Lung (tissue), 12 donors: ENCODE results near the gene EHBP1. TPM values are rescaled to one million over a fixed set of nuclear protein-coding genes. Genes with fewer than 3 reads are reported as not detected.

Experiments
- ATAC-seq: fragments of 200-7000 bp; cut with Tn5 transposase; one replicate; pipeline ENCODE4 v1.9.1; 2020; ENCODE audit warnings: moderate number of reproducible peaks; ENCODE audit not compliant: insufficient read depth, low FRiP score
- DNase-seq, 3 donors: peaks; one replicate each; pipeline ENCODE4 v3.0.0-alpha.2; 2013 to 2017
- H3K27ac ChIP-seq, 2 donors: one replicate each; pipeline ENCODE4 v1.5.1; 2013; ENCODE audit warnings: mild to moderate bottlenecking in 2 of 2, moderate library complexity in 2 of 2, control low read depth in 1 of 2, inconsistent platforms in 1 of 2, low read depth in 1 of 2, low read length in 1 of 2
- H3K27me3 ChIP-seq, 3 donors: one replicate each; pipeline ENCODE4 v1.5.1; 2013; ENCODE audit warnings: low read length in 2 of 3; ENCODE audit not compliant: control insufficient read depth in 3 of 3, insufficient read depth in 3 of 3
- H3K36me3 ChIP-seq, 4 donors: one replicate each; pipeline ENCODE4 v1.5.1; 2013; ENCODE audit warnings: low read length in 4 of 4, mild to moderate bottlenecking in 1 of 4, moderate library complexity in 1 of 4; ENCODE audit not compliant: control insufficient read depth in 4 of 4, insufficient read depth in 4 of 4
- H3K4me1 ChIP-seq, 5 donors: one replicate each; pipeline ENCODE4 v1.5.1; 2013; ENCODE audit warnings: low read length in 5 of 5, mild to moderate bottlenecking in 2 of 5, moderate library complexity in 1 of 5; ENCODE audit not compliant: control insufficient read depth in 5 of 5, insufficient read depth in 5 of 5
- H3K4me3 ChIP-seq: one replicate; pipeline ENCODE4 v1.5.1; 2013; ENCODE audit warnings: mild to moderate bottlenecking, control low read depth, moderate library complexity
- H3K9ac ChIP-seq, 2 donors: one replicate each; pipeline ENCODE4 v1.5.1; 2013; ENCODE audit warnings: low read length in 2 of 2, control low read depth in 1 of 2; ENCODE audit not compliant: insufficient read depth in 1 of 2
- H3K9me3 ChIP-seq, 4 donors: one replicate each; pipeline ENCODE4 v1.5.1; 2013; ENCODE audit warnings: low read length in 3 of 4, mild to moderate bottlenecking in 1 of 4, moderate library complexity in 1 of 4; ENCODE audit not compliant: control insufficient read depth in 4 of 4, insufficient read depth in 3 of 4
- WGBS, 2 donors: extraction: QIAGEN DNeasy Blood & Tissue Kit; methylation state at CpG; one replicate each; pipeline ENCODE4 v1.1.7; 2013; 5-methylcytosine and 5-hydroxymethylcytosine counted together
- polyA plus RNA-seq, 2 donors: library from polyadenylated mRNA; stranded (reverse); fragments of 200-250 nt; gene quantifications; one replicate each; pipeline ENCODE4 v1.2.1, GENCODE V29; 2013
- total RNA-seq, 2 donors: library from RNA; depleted of rRNA in 1 of 2; stranded (reverse); fragments of >200 nt in 1 of 2; gene quantifications; one replicate each; pipeline ENCODE4 v1.2.1, GENCODE V29; 2014 to 2021
- TF ChIP-seq, protein P1 (sequence below): IDR thresholded peaks from 2 replicates; pipeline ENCODE4 v1.5.1; 2012; ENCODE audit warnings: mild to moderate bottlenecking; ENCODE audit errors: control extremely low read depth, extremely low read depth
- donor health status: control.
- donor health status: control.
- donor health status: Bipolar disorder and iron deficiency.
- donor health status: healthy.
- donor health status: DM: yes; HTN: yes; CAD: no.

EHBP1 gene
- total and polyA plus RNA-seq, 4 donors, result 7.9 to 83.2 (median 22.7) TPM

DNA sequence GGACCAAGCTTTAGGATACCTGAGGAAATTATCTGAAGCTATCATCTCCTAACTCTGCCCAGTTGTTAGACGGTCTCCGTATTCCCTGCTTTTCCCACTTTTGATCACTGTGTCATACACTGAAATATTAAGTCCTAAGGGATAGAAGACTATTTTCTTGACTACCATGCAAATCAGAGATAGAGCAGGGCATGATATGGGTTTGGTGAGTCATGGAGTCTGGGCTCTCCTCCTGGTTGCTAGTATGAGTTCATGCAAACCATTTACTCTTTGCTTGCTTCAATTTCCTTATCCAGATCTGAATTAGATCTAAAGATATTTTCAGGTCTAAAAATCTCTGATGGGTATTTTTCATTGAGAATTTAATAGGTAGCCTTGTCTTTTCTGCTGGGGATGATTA, 55.0 kb downstream of the EHBP1 start:
- no peak overlapping the region for H3K27ac ChIP-seq
- H3K4me1 ChIP-seq, result no peaks in the 10 kb centered on the region
- no peak for DNase-seq
- H3K36me3 ChIP-seq, result peaks cover 0 to 3% (median 0%) of the 10 kb centered on the region in 4 donors
- H3K9ac ChIP-seq, result no peak overlapping the region
- TF ChIP-seq, protein P1, sequence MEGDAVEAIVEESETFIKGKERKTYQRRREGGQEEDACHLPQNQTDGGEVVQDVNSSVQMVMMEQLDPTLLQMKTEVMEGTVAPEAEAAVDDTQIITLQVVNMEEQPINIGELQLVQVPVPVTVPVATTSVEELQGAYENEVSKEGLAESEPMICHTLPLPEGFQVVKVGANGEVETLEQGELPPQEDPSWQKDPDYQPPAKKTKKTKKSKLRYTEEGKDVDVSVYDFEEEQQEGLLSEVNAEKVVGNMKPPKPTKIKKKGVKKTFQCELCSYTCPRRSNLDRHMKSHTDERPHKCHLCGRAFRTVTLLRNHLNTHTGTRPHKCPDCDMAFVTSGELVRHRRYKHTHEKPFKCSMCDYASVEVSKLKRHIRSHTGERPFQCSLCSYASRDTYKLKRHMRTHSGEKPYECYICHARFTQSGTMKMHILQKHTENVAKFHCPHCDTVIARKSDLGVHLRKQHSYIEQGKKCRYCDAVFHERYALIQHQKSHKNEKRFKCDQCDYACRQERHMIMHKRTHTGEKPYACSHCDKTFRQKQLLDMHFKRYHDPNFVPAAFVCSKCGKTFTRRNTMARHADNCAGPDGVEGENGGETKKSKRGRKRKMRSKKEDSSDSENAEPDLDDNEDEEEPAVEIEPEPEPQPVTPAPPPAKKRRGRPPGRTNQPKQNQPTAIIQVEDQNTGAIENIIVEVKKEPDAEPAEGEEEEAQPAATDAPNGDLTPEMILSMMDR, result no peak
- 98% methylated on average over 2 of the region's 2 CpGs for WGBS, 2 donors
- H3K27me3 ChIP-seq, result no peaks in the 10 kb centered on the region
- no peaks in the 10 kb centered on the region for H3K9me3 ChIP-seq
- peak; percentile 41 for ATAC-seq
- H3K4me3 ChIP-seq, result no peak overlapping the region

DNA sequence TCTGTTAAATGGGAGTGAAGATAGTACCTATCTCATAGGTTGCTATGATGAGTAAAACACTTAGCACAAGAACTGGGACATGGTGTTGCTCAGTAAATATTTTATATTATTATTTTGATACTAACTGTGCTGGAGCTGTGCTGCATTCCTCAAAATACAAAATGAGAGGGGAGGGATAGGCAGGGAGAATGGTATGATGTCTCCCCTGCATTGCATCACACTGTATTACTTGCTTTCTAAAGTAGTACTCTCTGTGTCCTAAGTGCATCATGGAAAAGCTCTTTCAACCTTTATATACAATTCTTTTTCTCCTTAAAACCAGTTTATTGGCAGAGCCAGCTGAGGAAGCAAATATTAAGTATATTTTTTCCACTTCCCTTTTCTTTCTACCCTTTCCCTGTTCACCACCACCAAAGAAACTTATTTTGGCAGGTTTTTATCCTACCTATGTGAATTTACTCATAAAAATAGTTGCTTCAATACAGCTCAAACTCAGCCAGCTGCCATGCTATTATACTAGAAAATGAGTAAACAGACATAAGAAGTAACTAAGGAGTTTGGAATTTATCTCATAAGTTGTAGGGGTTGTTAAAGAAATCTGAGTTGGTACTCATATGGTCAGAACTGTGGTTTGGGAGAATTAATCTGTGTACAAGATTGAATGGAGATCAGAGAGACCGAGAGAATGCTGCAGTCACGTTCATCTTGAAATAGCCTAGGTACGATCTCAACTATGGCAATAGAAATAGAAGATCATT, 60.3 kb downstream of the EHBP1 start:
- H3K9ac ChIP-seq, result no peak overlapping the region

DNA sequence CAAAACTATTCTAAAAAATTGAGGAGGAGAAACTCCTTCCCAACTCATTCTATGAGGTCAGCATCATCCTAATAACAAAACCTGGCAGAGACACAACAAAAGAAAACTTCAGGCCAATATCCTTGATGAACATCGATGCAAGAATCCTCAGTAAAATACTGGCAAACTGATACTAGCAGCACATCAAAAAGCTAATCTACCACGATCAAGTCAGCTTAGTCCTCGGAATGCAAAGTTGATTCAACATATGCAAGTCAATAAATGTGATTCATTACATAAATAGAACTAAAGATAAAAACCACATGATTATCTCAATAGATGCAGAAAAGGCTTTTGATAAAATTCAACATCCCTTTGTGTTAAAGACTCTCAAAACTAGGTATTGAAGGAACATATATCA, 63.1 kb downstream of the EHBP1 start:
- Histone ChIP-seq H3K27me3 (no peaks in the 10 kb centered on the region), H3K36me3 (no peaks in the 10 kb centered on the region), H3K9ac (no peak overlapping the region), H3K4me1 (no peaks in the 10 kb centered on the region), H3K9me3 (peaks cover 0 to 2% (median 0%) of the 10 kb centered on the region in 4 donors), H3K4me3 (no peak overlapping the region), H3K27ac (no peak overlapping the region)
- ATAC-seq (no peak), DNase-seq (no peak)
- 86 to 96% methylated on average over 3 of the region's 3 CpGs for WGBS, 2 donors
- TF ChIP-seq, protein P1, result no peak

More for the DNA sequence above, 60.3 kb downstream of the EHBP1 start:
- ATAC-seq (no peak), DNase-seq (no peak)
- Histone ChIP-seq H3K9me3 (peaks cover 0 to 2% (median 0%) of the 10 kb centered on the region in 4 donors), H3K36me3 (no peaks in the 10 kb centered on the region), H3K4me1 (no peaks in the 10 kb centered on the region), H3K4me3 (no peak overlapping the region), H3K27me3 (no peaks in the 10 kb centered on the region), H3K27ac (no peak overlapping the region)
- TF ChIP-seq, protein P1, result no peak
- WGBS, 2 donors, result 96% methylated on average over 3 of the region's 3 CpGs

DNA sequence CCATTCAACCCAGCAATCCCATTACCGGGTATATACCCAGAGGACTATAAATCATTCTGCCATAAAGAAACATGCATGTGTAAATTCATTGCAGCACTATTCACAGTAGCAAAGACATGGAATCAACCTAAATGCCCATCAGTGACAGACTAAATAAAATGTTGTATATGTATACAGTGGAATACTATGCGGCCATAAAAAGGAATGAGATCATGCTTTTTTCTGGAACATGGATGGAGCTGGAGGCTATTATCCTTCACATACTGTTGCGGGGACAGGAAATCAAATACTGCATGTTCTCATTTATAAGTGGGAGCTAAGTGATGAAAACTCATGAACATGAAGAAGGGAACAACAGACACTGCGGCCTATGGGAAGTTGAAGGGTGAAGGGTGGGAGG, 65.1 kb downstream of the EHBP1 start:
- TF ChIP-seq, protein P1, result no peak
- H3K27me3 ChIP-seq, result no peaks in the 10 kb centered on the region
- no peaks in the 10 kb centered on the region for H3K4me1 ChIP-seq
- ATAC-seq, result no peak
- no peak overlapping the region for H3K4me3 ChIP-seq
- 71 to 75% methylated on average over 4 of the region's 4 CpGs for WGBS, 2 donors
- H3K9ac ChIP-seq, result no peak overlapping the region
- no peak overlapping the region for H3K27ac ChIP-seq
- DNase-seq, result no peak
- H3K36me3 ChIP-seq, result no peaks in the 10 kb centered on the region
- H3K9me3 ChIP-seq, result peaks cover 0 to 2% (median 0%) of the 10 kb centered on the region in 4 donors
